Natural killer cell (primary cell): ENCODE data around the gene AQP9. TPM values are rescaled to one million over a fixed set of nuclear protein-coding genes. Genes with fewer than 3 reads are reported as not detected.

Experiments
- ATAC-seq, 3 donors: fragments of 150-1000 bp in 2 of 3; fragments of 200-7000 bp in 1 of 3; cut with Tn5 transposase; 1 replicate in 1 of 3; 2 replicates in 2 of 3; pipeline ENCODE4 v1.10.0; 2021; ENCODE audit warnings: mild to moderate bottlenecking in 2 of 3, moderate library complexity in 2 of 3
- DNase-seq, 2 donors: peaks; one replicate each; pipeline versions ENCODE4 v3.0.0 to v3.0.0-alpha.2; 2013 to 2021; ENCODE audit warnings: mixed read lengths in 1 of 2
- H3K27ac ChIP-seq: one replicate; pipeline ENCODE4 v1.5.1; 2013; ENCODE audit warnings: mild to moderate bottlenecking, low read length
- H3K27me3 ChIP-seq: one replicate; pipeline ENCODE4 v1.6.1; 2013; ENCODE audit warnings: low read length; ENCODE audit not compliant: control insufficient read depth, insufficient read depth
- H3K36me3 ChIP-seq: one replicate; pipeline ENCODE4 v1.6.1; 2013; ENCODE audit warnings: low read length; ENCODE audit not compliant: control insufficient read depth, insufficient read depth
- H3K4me1 ChIP-seq: one replicate; pipeline ENCODE4 v1.6.1; 2013; ENCODE audit warnings: low read length; ENCODE audit not compliant: control insufficient read depth, insufficient read depth
- H3K4me3 ChIP-seq: one replicate; pipeline ENCODE4 v1.5.1; 2013; ENCODE audit warnings: low read length
- H3K9me3 ChIP-seq: one replicate; pipeline ENCODE4 v1.6.1; 2013; ENCODE audit warnings: low read length; ENCODE audit not compliant: control insufficient read depth, insufficient read depth
- H3K27ac Mint-ChIP-seq, 2 donors: one replicate each; pipeline ENCODE4 v1.8.0; 2022; ENCODE audit warnings: mild to moderate bottlenecking in 2 of 2, mixed read lengths in 2 of 2, moderate library complexity in 1 of 2
- H3K27me3 Mint-ChIP-seq, 2 donors: one replicate each; pipeline ENCODE4 v1.8.0; 2022; ENCODE audit warnings: low read depth in 2 of 2, mixed read lengths in 2 of 2
- H3K36me3 Mint-ChIP-seq: one replicate; pipeline ENCODE4 v1.8.0; 2022; ENCODE audit warnings: mixed read lengths
- H3K4me1 Mint-ChIP-seq, 2 donors: one replicate each; pipeline ENCODE4 v1.8.0; 2022; ENCODE audit warnings: mixed read lengths in 2 of 2
- H3K4me3 Mint-ChIP-seq: one replicate; pipeline ENCODE4 v1.8.0; 2022; ENCODE audit warnings: mild to moderate bottlenecking, moderate library complexity, mixed read lengths
- H3K9me3 Mint-ChIP-seq, 2 donors: one replicate each; pipeline ENCODE4 v1.8.0; 2022; ENCODE audit warnings: mixed read lengths in 2 of 2
- CTCF ChIP-seq: fragments of 200-600 bp; IDR thresholded peaks from one replicate; pipeline ENCODE4 v1.8.0; 2022; ENCODE audit warnings: antibody characterized with exemption
- WGBS: methylation state at CpG from one replicate; pipeline ENCODE4 v1.1.7; 2013; ENCODE audit warnings: missing lambda C conversion rate; ENCODE audit not compliant: insufficient coverage; 5-methylcytosine and 5-hydroxymethylcytosine counted together
- intact Hi-C: fragments of 100-400 bp; cut with micrococcal nuclease; formaldehyde crosslinking; loops from one replicate; pipeline ENCODE4 v1.14.2; 2022
- total RNA-seq, 4 donors: library from RNA; stranded (reverse); fragments of 120-200 nt in 1 of 4; gene quantifications; one replicate each; pipeline versions ENCODE4 v1.2.3 to v1.2.4, GENCODE V29; 2013 to 2022

The AQP9 gene
- total RNA-seq, 3 donors from 2014 or later (not counting 1 experiment from before 2014, with no cell fraction given), result 2.4 to 19.7 (median 2.8) TPM

- Mint-ChIP-seq H3K4me1 (no peaks in the 10 kb centered on the region), H3K4me3 (no peak overlapping the region)
- no peak for ATAC-seq
Observed at GRCh38 chr15:58115692-58116091, 22.5 kb upstream of the AQP9 start.

GRCh38 chr15:58117619-58118018 is 20.6 kb upstream of the AQP9 start:
- H3K4me1 ChIP-seq, result no peaks in the 10 kb centered on the region
- Mint-ChIP-seq H3K9me3 (no peaks in the 10 kb centered on the region), H3K27ac (no peak overlapping the region), H3K27me3 (peaks cover 26 to 27% of the 10 kb centered on the region in 2 donors), H3K36me3 (no peaks in the 10 kb centered on the region), H3K4me3 (no peak overlapping the region), H3K4me1 (no peaks in the 10 kb centered on the region)
- TF ChIP-seq CTCF, result no peak
- intact Hi-C loops, result no loop called here
- no peaks in the 10 kb centered on the region for H3K36me3 ChIP-seq
- H3K27me3 ChIP-seq, result no peaks in the 10 kb centered on the region
- no peak overlapping the region for H3K27ac ChIP-seq
- H3K9me3 ChIP-seq, result no peaks in the 10 kb centered on the region
- no peak overlapping the region for H3K4me3 ChIP-seq
- ATAC-seq, result no peak
- WGBS, result 100% methylated on average over 1 of the region's 1 CpG
- DNase-seq, result no peak

More at GRCh38 chr15:58115692-58116091, 22.5 kb upstream of the AQP9 start:
- WGBS, result 100% methylated on average over 1 of the region's 1 CpG
- no peaks in the 10 kb centered on the region for H3K36me3 ChIP-seq
- no peaks in the 10 kb centered on the region for H3K4me1 ChIP-seq
- DNase-seq, result no peak
- peaks cover 30 to 41% of the 10 kb centered on the region in 2 donors for H3K27me3 Mint-ChIP-seq
- H3K9me3 Mint-ChIP-seq, result no peaks in the 10 kb centered on the region
- no peaks in the 10 kb centered on the region for H3K36me3 Mint-ChIP-seq
- no peak for TF ChIP-seq CTCF
- intact Hi-C loops, result no loop called here
- no peak overlapping the region for H3K4me3 ChIP-seq
- H3K27ac ChIP-seq, result no peak overlapping the region
- no peaks in the 10 kb centered on the region for H3K27me3 ChIP-seq
- no peak overlapping the region for H3K27ac Mint-ChIP-seq
- no peaks in the 10 kb centered on the region for H3K9me3 ChIP-seq

- Histone ChIP-seq H3K4me1 (no peaks in the 10 kb centered on the region), H3K27me3 (no peaks in the 10 kb centered on the region), H3K27ac (no peak overlapping the region), H3K36me3 (no peaks in the 10 kb centered on the region), H3K4me3 (no peak overlapping the region), H3K9me3 (no peaks in the 10 kb centered on the region)
- intact Hi-C loops, result no loop called here
- no peak for TF ChIP-seq CTCF
- H3K27me3 Mint-ChIP-seq, result peaks cover 23 to 24% of the 10 kb centered on the region in 2 donors
- WGBS, result 83% methylated on average over 5 of the region's 5 CpGs
- no peak overlapping the region for H3K27ac Mint-ChIP-seq
- H3K4me1 Mint-ChIP-seq, result no peaks in the 10 kb centered on the region
- no peak overlapping the region for H3K4me3 Mint-ChIP-seq
- ATAC-seq (no peak), DNase-seq (no peak)
- no peaks in the 10 kb centered on the region for H3K36me3 Mint-ChIP-seq
- H3K9me3 Mint-ChIP-seq, result no peaks in the 10 kb centered on the region
Observed at GRCh38 chr15:58118272-58118671, 19.9 kb upstream of the AQP9 start.

- H3K36me3 ChIP-seq, result no peaks in the 10 kb centered on the region
- no peak for TF ChIP-seq CTCF
- H3K9me3 ChIP-seq, result no peaks in the 10 kb centered on the region
- Mint-ChIP-seq H3K27me3 (peaks cover 21 to 24% of the 10 kb centered on the region in 2 donors), H3K36me3 (no peaks in the 10 kb centered on the region), H3K27ac (no peak overlapping the region), H3K9me3 (no peaks in the 10 kb centered on the region), H3K4me1 (no peaks in the 10 kb centered on the region), H3K4me3 (no peak overlapping the region)
- WGBS, result 92% methylated on average over 1 of the region's 1 CpG
- ATAC-seq (no peak), DNase-seq (no peak)
- H3K27ac ChIP-seq, result no peak overlapping the region
- H3K4me3 ChIP-seq, result no peak overlapping the region
- intact Hi-C loops, result no loop called here
- no peaks in the 10 kb centered on the region for H3K4me1 ChIP-seq
- H3K27me3 ChIP-seq, result peaks cover 2% of the 10 kb centered on the region
Observed at GRCh38 chr15:58119016-58119415, 19.2 kb upstream of the AQP9 start.
